Tibial artery (tissue), 4 donors: ENCODE measurements around the gene TASL.

ENCODE experiments used
- DNase-seq, 2 donors: peaks; one replicate each; pipeline ENCODE4 v3.0.0-alpha.2; 2019
- H3K27ac ChIP-seq, 2 donors: fragments of 200-600 bp; sonication (generic) in 1 of 2; 1 replicate in 1 of 2; 2 replicates in 1 of 2; pipeline ENCODE4 v1.5.1; 2018 to 2019; ENCODE audit warnings: mild to moderate bottlenecking in 1 of 2
- H3K27me3 ChIP-seq, 2 donors: fragments of 200-600 bp; sonication (generic) in 1 of 2; one replicate each; pipeline versions ENCODE4 v1.5.1 to v1.6.0; 2016 to 2019
- H3K36me3 ChIP-seq, 3 donors: fragments of 200-600 bp; sonication (generic) in 2 of 3; one replicate each; pipeline ENCODE4 v1.5.1; 2016 to 2019; ENCODE audit warnings: mild to moderate bottlenecking in 2 of 3
- H3K4me1 ChIP-seq, 4 donors: fragments of 200-600 bp; sonication (generic) in 2 of 4; 1 replicate in 3 of 4; 2 replicates in 1 of 4; pipeline ENCODE4 v1.5.1; 2016 to 2019
- H3K4me3 ChIP-seq, 2 donors: fragments of 200-600 bp; sonication (generic) in 1 of 2; 1 replicate in 1 of 2; 2 replicates in 1 of 2; pipeline ENCODE4 v1.5.1; 2018 to 2019; ENCODE audit warnings: mild to moderate bottlenecking in 2 of 2
- H3K9me3 ChIP-seq, 3 donors: fragments of 200-600 bp; sonication (generic) in 1 of 3; one replicate each; pipeline ENCODE4 v1.5.1; 2016 to 2019
- intact Hi-C: fragments of 100-400 bp; cut with DNase I; formaldehyde crosslinking; loops from one replicate; pipeline ENCODE4 v1.15.0; 2023; ENCODE audit warnings: low total_unique reads
- TF ChIP-seq, protein P1 (sequence below), 2 experiments: fragments of 200-600 bp in 1 of 2; fragments of 450-650 bp in 1 of 2; IDR thresholded peaks; one replicate each; pipeline ENCODE4 v1.5.1; 2017 to 2019; ENCODE audit warnings: antibody characterized with exemption in 2 of 2, mild to moderate bottlenecking in 1 of 2, moderate library complexity in 1 of 2

TASL gene

DNA sequence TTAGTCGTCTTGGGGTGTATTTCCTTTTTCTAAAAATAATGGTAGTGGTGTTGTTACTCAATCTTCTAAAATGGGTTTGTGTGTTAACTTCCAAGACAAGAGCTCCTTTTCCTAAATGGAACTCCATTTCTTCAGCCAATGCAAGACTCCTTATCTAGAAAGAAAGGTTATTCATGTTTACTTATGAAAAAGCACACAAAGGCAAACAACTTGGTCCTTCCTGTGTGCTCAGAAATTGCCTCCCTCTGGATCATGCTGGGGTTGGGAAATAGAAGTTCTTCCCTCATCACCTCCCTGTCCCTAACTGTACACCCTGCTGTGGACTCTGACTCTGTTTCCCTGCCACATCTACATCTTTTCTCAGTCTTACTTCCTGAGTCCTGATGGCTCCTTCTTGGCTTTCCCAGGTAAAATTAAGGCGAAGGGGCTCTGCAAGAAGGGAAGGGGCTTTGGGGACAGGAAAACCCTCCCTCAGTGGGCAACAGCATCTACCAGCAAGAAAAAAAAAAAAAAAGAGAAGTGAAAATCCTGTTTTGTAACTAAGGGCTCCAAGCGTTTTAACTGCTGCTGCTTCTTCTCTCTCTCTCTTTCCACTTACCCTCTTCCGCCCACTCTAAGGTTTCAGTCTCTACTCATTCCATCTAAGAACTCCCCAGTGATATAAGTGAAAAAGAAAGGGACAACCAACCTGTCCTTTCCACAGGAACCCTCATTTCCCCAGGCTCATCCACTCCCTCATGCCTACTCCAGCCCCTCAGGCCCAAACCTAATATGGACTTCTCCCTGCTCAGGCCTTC lies 19.8 kb upstream of the TASL start:
- DNase-seq: no peak
- Histone ChIP-seq H3K27ac (no peak overlapping the region), H3K4me3 (no peak overlapping the region), H3K9me3 (no peaks in the 10 kb centered on the region), H3K36me3 (no peaks in the 10 kb centered on the region), H3K4me1 (no peaks in the 10 kb centered on the region), H3K27me3 (no peaks in the 10 kb centered on the region)
- intact Hi-C loops: no loop called here
- TF ChIP-seq, protein P1, sequence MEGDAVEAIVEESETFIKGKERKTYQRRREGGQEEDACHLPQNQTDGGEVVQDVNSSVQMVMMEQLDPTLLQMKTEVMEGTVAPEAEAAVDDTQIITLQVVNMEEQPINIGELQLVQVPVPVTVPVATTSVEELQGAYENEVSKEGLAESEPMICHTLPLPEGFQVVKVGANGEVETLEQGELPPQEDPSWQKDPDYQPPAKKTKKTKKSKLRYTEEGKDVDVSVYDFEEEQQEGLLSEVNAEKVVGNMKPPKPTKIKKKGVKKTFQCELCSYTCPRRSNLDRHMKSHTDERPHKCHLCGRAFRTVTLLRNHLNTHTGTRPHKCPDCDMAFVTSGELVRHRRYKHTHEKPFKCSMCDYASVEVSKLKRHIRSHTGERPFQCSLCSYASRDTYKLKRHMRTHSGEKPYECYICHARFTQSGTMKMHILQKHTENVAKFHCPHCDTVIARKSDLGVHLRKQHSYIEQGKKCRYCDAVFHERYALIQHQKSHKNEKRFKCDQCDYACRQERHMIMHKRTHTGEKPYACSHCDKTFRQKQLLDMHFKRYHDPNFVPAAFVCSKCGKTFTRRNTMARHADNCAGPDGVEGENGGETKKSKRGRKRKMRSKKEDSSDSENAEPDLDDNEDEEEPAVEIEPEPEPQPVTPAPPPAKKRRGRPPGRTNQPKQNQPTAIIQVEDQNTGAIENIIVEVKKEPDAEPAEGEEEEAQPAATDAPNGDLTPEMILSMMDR (IDR thresholded peaks at IDR 0.05): no peak

GRCh38 chrX:30593440-30594200 lies 16.1 kb upstream of the TASL start:
- TF ChIP-seq, protein P1 (IDR thresholded peaks at IDR 0.05): no peak
- Histone ChIP-seq H3K27ac (no peak overlapping the region), H3K9me3 (no peaks in the 10 kb centered on the region), H3K4me3 (no peak overlapping the region), H3K36me3 (no peaks in the 10 kb centered on the region), H3K27me3 (no peaks in the 10 kb centered on the region), H3K4me1 (no peaks in the 10 kb centered on the region)
- intact Hi-C loops: no loop called here
- no peak for DNase-seq

GRCh38 chrX:30592831-30593230 lies 15.3 kb upstream of the TASL start:
- H3K27me3 ChIP-seq: no peaks in the 10 kb centered on the region
- no peaks in the 10 kb centered on the region for H3K9me3 ChIP-seq
- H3K4me3 ChIP-seq: no peak overlapping the region
- intact Hi-C loops: no loop called here
- no peak for DNase-seq
- no peaks in the 10 kb centered on the region for H3K4me1 ChIP-seq
- H3K36me3 ChIP-seq: no peaks in the 10 kb centered on the region
- TF ChIP-seq, protein P1 (IDR thresholded peaks at IDR 0.05): no peak
- H3K27ac ChIP-seq: no peak overlapping the region

DNA sequence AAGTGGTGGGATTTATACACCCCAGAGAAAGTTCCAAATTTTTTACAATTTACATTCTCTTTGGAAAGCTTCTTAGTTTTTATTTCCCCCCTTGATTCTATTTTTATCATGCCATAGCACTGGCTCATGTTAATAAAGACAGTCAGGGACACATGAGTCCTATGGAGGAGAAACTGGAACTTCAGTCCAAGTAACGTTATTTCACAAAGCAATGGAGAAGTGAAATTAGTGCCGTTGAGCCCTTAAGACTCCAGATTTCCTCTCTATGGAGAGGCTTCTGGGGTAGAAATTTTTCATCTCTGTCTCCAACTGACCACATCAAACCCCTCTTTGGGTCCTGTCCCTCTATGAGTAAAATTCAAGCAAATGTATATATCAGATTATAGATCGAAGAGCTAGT lies 12.8 kb upstream of the TASL start:
- H3K36me3 ChIP-seq: no peaks in the 10 kb centered on the region
- H3K27ac ChIP-seq: no peak overlapping the region
- no peak for DNase-seq

GRCh38 chrX:30589146-30589888 lies 11.8 kb upstream of the TASL start:
- intact Hi-C loops: no loop called here
- H3K4me3 ChIP-seq: no peak overlapping the region
- H3K4me1 ChIP-seq: no peaks in the 10 kb centered on the region
- H3K27me3 ChIP-seq: no peaks in the 10 kb centered on the region
- DNase-seq: no peak
- H3K36me3 ChIP-seq: no peaks in the 10 kb centered on the region
- H3K27ac ChIP-seq: no peak overlapping the region
- TF ChIP-seq, protein P1 (IDR thresholded peaks at IDR 0.05): no peak
- no peaks in the 10 kb centered on the region for H3K9me3 ChIP-seq

More for the DNA sequence above, 12.8 kb upstream of the TASL start:
- no peaks in the 10 kb centered on the region for H3K27me3 ChIP-seq
- H3K4me3 ChIP-seq: no peak overlapping the region
- H3K9me3 ChIP-seq: no peaks in the 10 kb centered on the region
- intact Hi-C loops: no loop called here
- TF ChIP-seq, protein P1 (IDR thresholded peaks at IDR 0.05): no peak
- no peaks in the 10 kb centered on the region for H3K4me1 ChIP-seq
